Aorta (tissue), 5 donors: Measurements from ENCODE around the gene TBC1D2. TPM values are rescaled to one million over a fixed set of nuclear protein-coding genes. Genes with fewer than 3 reads are reported as not detected.

ENCODE experiments used
- ATAC-seq: fragments of 200-7000 bp; cut with Tn5 transposase; one replicate; pipeline ENCODE4 v1.9.1; 2022; ENCODE audit warnings: moderate library complexity; ENCODE audit not compliant: low FRiP score
- DNase-seq, 2 donors: peaks; one replicate each; pipeline ENCODE4 v3.0.0-alpha.2; 2020
- H3K27ac ChIP-seq, 2 donors: one replicate each; pipeline ENCODE4 v1.5.1; 2013; ENCODE audit warnings: low read length in 2 of 2, mild to moderate bottlenecking in 2 of 2, moderate library complexity in 2 of 2, control low read depth in 1 of 2, inconsistent platforms in 1 of 2, low read depth in 1 of 2
- H3K27me3 ChIP-seq, 2 donors: one replicate each; pipeline ENCODE4 v1.6.1; 2013; ENCODE audit warnings: control low read depth in 1 of 2, low read length in 1 of 2, mild to moderate bottlenecking in 1 of 2, moderate library complexity in 1 of 2; ENCODE audit not compliant: insufficient read depth in 2 of 2, control insufficient read depth in 1 of 2
- H3K36me3 ChIP-seq, 2 donors: one replicate each; pipeline ENCODE4 v1.6.1; 2013; ENCODE audit warnings: control low read depth in 1 of 2, low read length in 1 of 2, mild to moderate bottlenecking in 1 of 2; ENCODE audit not compliant: insufficient read depth in 2 of 2, control insufficient read depth in 1 of 2
- H3K4me1 ChIP-seq, 2 donors: one replicate each; pipeline ENCODE4 v1.6.1; 2013; ENCODE audit warnings: low read length in 2 of 2, control low read depth in 1 of 2, mild to moderate bottlenecking in 1 of 2, moderate library complexity in 1 of 2; ENCODE audit not compliant: insufficient read depth in 2 of 2, control insufficient read depth in 1 of 2
- H3K4me3 ChIP-seq, 2 donors: one replicate each; pipeline ENCODE4 v1.5.1; 2013; ENCODE audit warnings: low read length in 2 of 2, control low read depth in 1 of 2, mild to moderate bottlenecking in 1 of 2
- H3K9me3 ChIP-seq: one replicate; pipeline ENCODE4 v1.6.1; 2013; ENCODE audit warnings: mild to moderate bottlenecking, low read length; ENCODE audit not compliant: control insufficient read depth
- WGBS, 2 donors: extraction: QIAGEN DNeasy Blood & Tissue Kit; methylation state at CpG; one replicate each; pipeline ENCODE4 v1.1.7; 2013; 5-methylcytosine and 5-hydroxymethylcytosine counted together
- intact Hi-C, 2 donors: fragments of 100-400 bp; cut with DNase I; formaldehyde crosslinking; loops; one replicate each; pipeline versions ENCODE4 v1.14.2 to v1.15.0; 2022
- long read RNA-seq, 2 donors: library from polyadenylated mRNA; unstranded; transcript quantifications; one replicate each; pipeline ENCODE4 v2.0.0, GENCODE V29; 2020 to 2021
- polyA plus RNA-seq, 2 donors: library from polyadenylated mRNA; stranded (reverse); fragments of 200-250 nt; gene quantifications; one replicate each; pipeline ENCODE4 v1.2.3, GENCODE V29; 2013
- total RNA-seq, 2 donors: library from RNA; stranded (reverse); fragmentation: NEBNext Ultra II Directional; extraction: Animal tissue kit (Norgen Biotek cat#: 25700); gene quantifications; one replicate each; pipeline ENCODE4 v1.2.1, GENCODE V29; 2021
- donor health status: healthy with polysubstance abuse.
- donor health status: Bipolar disorder and iron deficiency.
- donor health status: DM: no; HTN: no; CAD: no.
- donor health status: DM: no; HTN: no; CAD: no.
- donor health status: DM: yes; HTN: yes; CAD: no.

TBC1D2 gene, protein sequence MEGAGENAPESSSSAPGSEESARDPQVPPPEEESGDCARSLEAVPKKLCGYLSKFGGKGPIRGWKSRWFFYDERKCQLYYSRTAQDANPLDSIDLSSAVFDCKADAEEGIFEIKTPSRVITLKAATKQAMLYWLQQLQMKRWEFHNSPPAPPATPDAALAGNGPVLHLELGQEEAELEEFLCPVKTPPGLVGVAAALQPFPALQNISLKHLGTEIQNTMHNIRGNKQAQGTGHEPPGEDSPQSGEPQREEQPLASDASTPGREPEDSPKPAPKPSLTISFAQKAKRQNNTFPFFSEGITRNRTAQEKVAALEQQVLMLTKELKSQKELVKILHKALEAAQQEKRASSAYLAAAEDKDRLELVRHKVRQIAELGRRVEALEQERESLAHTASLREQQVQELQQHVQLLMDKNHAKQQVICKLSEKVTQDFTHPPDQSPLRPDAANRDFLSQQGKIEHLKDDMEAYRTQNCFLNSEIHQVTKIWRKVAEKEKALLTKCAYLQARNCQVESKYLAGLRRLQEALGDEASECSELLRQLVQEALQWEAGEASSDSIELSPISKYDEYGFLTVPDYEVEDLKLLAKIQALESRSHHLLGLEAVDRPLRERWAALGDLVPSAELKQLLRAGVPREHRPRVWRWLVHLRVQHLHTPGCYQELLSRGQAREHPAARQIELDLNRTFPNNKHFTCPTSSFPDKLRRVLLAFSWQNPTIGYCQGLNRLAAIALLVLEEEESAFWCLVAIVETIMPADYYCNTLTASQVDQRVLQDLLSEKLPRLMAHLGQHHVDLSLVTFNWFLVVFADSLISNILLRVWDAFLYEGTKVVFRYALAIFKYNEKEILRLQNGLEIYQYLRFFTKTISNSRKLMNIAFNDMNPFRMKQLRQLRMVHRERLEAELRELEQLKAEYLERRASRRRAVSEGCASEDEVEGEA
- total RNA-seq = 10 to 100 TPM in 1 of 2 donors, 1 to 10 TPM in 1; 9.7 to 12.4 TPM
- 1 to 10 TPM; 6.0 to 7.0 TPM for polyA plus RNA-seq
- long read RNA-seq, donor 1, transcript TBC1D2-205 (13 exons, 3,349 nt) = major isoform, 19 of 54 reads
- long read RNA-seq, donor 1, partial matches to known transcripts = 17 of 54 reads
- long read RNA-seq, donor 1, other reads (novel, unspliced or antisense) = 18 of 54 reads
- long read RNA-seq, donor 2, partial matches to known transcripts = 4 of 13 reads
- long read RNA-seq, donor 2, other reads (novel, unspliced or antisense) = 4 of 13 reads

DNA sequence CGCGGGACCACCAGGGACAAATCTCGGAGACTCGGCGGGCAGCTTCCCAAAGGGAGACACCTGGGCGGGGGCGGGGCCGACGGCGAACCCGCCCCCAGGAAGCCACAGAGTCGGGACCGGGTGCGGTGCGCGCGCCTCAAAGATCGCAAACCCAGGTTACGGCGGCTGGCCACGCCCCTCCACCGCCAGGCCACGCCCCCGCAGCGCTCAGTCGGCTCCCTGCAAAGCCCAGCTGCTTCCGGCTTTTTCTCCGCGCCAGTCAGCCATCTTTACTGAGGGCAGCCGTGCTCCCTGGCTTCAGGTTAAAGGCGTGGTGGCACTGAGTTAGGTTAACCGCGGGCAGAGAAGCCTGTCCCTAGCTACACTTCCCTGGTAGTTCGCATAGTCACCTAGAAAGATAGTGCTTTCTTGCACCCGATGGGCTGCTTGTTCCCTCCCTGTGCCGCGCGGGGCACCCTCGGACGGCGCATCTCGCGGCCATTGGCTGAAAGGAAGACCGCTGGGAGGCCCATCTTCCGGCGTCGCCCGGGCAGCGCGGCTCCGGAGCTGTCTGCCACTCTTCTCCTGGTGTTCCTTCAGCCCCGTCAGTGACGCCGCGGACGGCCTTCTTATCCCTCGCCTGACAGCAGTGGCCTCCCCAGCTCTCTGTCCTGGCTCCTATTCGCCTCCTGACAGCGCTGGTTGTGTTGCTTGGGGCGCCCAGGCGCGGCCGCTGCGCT is at the start of gene TBC1D2:
TBC1D2 (minus strand) TSS at position 72 of the 719 bp plus-strand sequence. CDS start 108 bp downstream, outside the sequence.
- Histone ChIP-seq H3K9me3 (no peaks in the 10 kb centered on the region), H3K27ac (peak within 1 kb of the TSS; percentile 23 to 94), H3K4me1 (no peaks in the 10 kb centered on the region), H3K4me3 (peak within 1 kb of the TSS; percentile 77 to 92), H3K27me3 (no peaks in the 10 kb centered on the region), H3K36me3 (no peaks in the 10 kb centered on the region)
- intact Hi-C loops = loop anchor here (1.0 to 10.0 kb wide), 5 partner anchors 178 to 1569 kb away; partner anchors contain the start of genes ANP32B (in 1 of the 2), NR4A3 (in 1 of the 2) and TRMO (in 1 of the 2)
- WGBS, 2 donors = 0 to 1% methylated on average over 61 to 64 of the region's 64 CpGs
- ATAC-seq (peak; percentile 99), DNase-seq (peak; percentile 97 to 98)

DNA sequence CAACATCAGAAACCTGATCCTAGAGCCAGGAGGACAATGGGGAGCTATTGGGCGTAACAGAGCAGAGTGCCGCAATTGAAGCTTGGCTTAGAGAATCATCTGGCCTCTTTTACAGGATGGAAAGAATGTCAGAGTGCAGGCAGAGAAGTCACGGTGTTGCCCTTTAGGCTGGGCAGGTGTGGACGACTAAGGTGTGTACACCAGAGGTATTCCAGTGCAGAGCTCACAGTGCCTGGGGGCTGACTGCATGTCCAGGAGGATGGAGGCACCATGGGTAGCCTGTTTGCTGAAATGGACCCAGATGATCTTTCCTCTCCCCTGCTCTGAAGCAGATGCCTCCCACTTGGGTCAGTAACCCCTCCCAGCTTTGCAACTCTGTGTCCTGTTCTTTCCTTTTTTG is 48.9 kb upstream of the TBC1D2 start:
- no peak for ATAC-seq
- H3K4me1 ChIP-seq = no peaks in the 10 kb centered on the region
- no peak overlapping the region for H3K4me3 ChIP-seq
- H3K27ac ChIP-seq = no peak overlapping the region
- intact Hi-C loops = no loop called here
- WGBS, 2 donors = 91% methylated on average over 4 of the region's 4 CpGs
- no peaks in the 10 kb centered on the region for H3K27me3 ChIP-seq
- peak in 1 of 2 donors; percentile 4 for DNase-seq
- H3K9me3 ChIP-seq = no peaks in the 10 kb centered on the region
- H3K36me3 ChIP-seq = no peaks in the 10 kb centered on the region

DNA sequence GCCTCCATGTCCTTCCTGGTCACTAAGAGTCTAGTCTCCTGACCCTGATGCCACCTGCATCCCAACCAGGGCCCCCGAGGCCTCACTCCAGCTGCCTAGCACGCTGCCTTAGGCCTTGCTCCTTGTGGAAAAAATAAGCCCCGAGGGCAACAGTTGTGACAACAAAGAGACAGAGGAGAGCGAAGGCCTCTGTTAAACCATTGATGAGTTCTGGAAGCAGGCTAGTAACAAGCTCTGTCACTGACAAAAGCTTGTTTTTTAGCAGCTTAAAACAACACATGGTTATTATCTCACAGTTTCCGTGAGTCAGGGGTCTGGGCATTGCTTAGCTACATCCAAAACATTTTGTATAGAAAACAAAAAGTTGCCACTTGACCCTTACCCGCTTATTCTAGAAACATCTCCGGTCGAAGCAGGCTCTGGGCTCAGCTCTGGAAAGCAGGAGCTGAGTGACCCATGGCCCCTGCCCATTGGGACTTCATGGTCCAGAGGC is 48.2 kb upstream of the TBC1D2 start:
- Histone ChIP-seq H3K27ac (no peak overlapping the region), H3K27me3 (no peaks in the 10 kb centered on the region), H3K36me3 (no peaks in the 10 kb centered on the region), H3K4me1 (no peaks in the 10 kb centered on the region), H3K4me3 (no peak overlapping the region), H3K9me3 (no peaks in the 10 kb centered on the region)
- DNase-seq = peak in 1 of 2 donors; percentile 33
- ATAC-seq = no peak
- intact Hi-C loops = no loop called here
- WGBS, 2 donors = 84 to 87% methylated on average over 8 of the region's 8 CpGs

DNA sequence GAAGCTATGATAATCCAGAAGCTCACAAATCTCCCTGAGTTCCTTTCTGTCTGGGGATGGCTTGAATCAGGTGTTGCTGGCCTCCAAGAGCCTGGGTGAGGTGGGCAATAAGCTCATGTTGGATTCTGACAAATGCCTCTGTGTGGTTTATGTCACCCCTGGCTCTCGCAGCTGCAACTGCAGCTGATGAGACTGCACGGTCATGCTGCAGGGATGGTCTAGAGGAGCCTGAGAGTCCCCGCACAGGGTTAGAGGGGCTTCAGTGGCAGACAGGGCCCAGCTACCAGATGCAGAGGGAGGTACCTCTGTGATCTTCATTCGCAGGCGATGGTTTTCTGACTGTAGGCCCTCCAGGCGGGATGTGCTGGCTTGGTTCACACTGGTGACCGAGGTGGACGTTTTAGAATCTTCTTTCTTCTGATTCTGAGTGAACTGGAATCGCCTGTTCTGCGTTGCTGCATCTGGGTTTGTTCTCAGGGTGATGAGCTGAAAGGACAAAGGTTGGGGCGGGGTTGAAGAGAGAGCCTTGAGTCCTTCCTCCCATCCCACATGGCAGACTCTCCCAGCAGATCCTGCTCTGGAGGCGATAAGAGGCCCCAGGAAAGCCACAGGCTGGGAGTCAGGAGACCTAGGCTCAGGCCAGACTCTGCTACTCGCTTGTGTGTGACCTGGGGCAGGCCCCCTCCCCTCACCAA is 47.6 kb upstream of the TBC1D2 start:
- DNase-seq = peak in 1 of 2 donors; percentile 57
- WGBS, 2 donors = 93% methylated on average over 13 of the region's 13 CpGs

DNA sequence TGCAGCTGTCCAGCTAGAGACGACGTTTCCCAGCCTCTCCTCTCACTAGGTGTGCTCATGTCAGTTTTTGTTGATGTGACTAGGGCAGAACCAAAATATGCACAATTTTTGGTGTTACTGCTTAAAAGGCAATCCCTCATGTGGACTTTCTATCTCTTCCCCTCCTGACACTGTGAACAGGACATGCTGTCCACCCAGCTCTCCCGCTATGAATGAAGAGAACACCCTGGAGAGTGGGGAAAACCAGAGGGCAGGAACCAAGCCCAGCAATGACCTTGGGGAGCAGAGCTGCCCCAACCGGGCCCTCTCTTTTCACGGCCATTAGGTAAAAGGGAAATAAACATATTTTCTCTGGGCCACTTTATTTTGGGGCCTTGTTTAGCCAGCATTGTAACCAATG is 46.7 kb upstream of the TBC1D2 start:
- Histone ChIP-seq H3K4me3 (no peak overlapping the region), H3K9me3 (no peaks in the 10 kb centered on the region), H3K36me3 (no peaks in the 10 kb centered on the region), H3K27me3 (no peaks in the 10 kb centered on the region), H3K4me1 (no peaks in the 10 kb centered on the region), H3K27ac (no peak overlapping the region)
- 38 to 46% methylated on average over 5 of the region's 5 CpGs for WGBS, 2 donors
- peak in 1 of 2 donors; percentile 9 for DNase-seq
- ATAC-seq = no peak
- intact Hi-C loops = no loop called here

More for the DNA sequence above, 47.6 kb upstream of the TBC1D2 start:
- Histone ChIP-seq H3K27ac (no peak overlapping the region), H3K36me3 (no peaks in the 10 kb centered on the region), H3K27me3 (no peaks in the 10 kb centered on the region), H3K4me3 (no peak overlapping the region), H3K9me3 (no peaks in the 10 kb centered on the region), H3K4me1 (no peaks in the 10 kb centered on the region)
- intact Hi-C loops = no loop called here
- ATAC-seq = no peak

DNA sequence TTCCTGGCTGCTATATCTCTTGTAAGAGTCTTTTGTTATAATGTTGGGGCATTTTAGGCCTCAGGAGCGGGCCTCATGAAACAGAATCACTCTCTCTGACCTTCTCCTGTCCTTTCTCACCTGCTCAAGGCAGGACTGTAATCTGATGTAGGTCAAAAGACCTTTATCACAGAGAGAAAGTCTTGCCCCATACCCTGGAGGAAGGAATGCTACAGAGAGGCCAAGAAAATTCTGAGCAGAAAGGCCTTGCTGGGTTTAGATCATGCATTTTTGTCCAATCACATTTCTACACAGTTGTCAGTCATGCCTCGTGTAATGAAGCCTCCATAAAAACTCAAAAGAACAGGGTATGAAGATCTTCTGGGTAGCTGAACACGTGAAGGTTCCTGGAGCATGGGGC is 45.2 kb upstream of the TBC1D2 start:
- Histone ChIP-seq H3K9me3 (no peaks in the 10 kb centered on the region), H3K27ac (no peak overlapping the region), H3K36me3 (no peaks in the 10 kb centered on the region), H3K4me3 (no peak overlapping the region), H3K27me3 (no peaks in the 10 kb centered on the region), H3K4me1 (no peaks in the 10 kb centered on the region)
- intact Hi-C loops = no loop called here
- DNase-seq (no peak), ATAC-seq (no peak)
- WGBS, 2 donors = 91 to 94% methylated on average over 3 of the region's 3 CpGs

DNA sequence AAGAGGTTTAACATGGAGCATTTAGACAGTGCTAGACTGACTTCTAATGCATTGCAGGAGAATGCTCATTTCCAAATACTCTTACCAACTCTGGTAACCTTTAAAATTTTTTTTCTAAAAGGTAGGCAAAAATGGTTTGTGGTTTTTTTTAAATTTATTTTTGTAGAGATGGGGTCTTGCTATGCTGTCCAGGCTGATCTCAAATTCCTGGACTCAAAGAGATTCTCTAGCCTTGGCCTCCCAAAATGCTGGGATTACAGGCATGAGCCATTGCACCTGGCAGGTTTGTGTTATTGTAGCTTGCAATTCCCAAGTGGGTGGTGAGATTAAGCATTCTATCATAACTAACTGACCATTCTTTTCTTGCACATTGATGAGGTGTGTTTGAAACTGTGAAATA is 43.0 kb upstream of the TBC1D2 start:
- no peaks in the 10 kb centered on the region for H3K4me1 ChIP-seq
- DNase-seq (no peak), ATAC-seq (no peak)
- no peaks in the 10 kb centered on the region for H3K27me3 ChIP-seq
- no peaks in the 10 kb centered on the region for H3K9me3 ChIP-seq
- intact Hi-C loops = no loop called here
- H3K4me3 ChIP-seq = no peak overlapping the region
- H3K27ac ChIP-seq = no peak overlapping the region
- H3K36me3 ChIP-seq = no peaks in the 10 kb centered on the region
